Measurements from ENCODE around the gene CDR2. TPM values are rescaled to one million over a fixed set of nuclear protein-coding genes. Genes with fewer than 3 reads are reported as not detected.

Gene CDR2
- total and polyA plus RNA-seq, 8 donors, result 7.9 to 15.5 (median 9.1) TPM

DNA sequence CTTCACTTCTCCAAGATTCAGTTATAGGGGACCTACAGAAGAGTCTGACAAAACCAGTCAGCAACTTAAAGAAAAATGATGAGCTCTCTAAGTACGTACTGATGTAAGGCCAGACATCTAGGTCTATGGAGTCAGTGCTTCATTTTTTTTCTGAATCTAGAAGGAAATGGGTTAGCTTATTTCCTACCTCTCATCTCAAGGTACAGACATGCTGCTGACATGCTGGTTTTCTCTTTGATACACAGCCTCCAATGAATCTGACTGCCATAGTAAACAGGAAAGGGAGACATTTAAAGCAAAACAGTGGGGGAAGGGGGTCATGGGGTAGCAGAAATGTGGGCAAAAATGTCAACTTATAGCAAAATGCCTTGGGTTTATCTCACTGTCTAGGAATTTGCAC lies 16.4 kb downstream of the CDR2 start:
- intact Hi-C loops (cut with DNase I), result no loop called here
- Histone ChIP-seq H3K9me3 (no peaks in the 10 kb centered on the region), H3K27ac (no peak overlapping the region), H3K27me3 (no peaks in the 10 kb centered on the region), H3K4me3 (no peak overlapping the region), H3K4me1 (peaks cover 0 to 14% (median 4%) of the 10 kb centered on the region in 3 donors), H3K36me3 (peaks cover 0 to 7% (median 0%) of the 10 kb centered on the region in 3 donors)
- TF ChIP-seq CTCF (IDR thresholded peaks at IDR 0.05), result no peak
- 92 to 93% methylated on average over 1 of the region's 1 CpG for WGBS, 2 donors
- ATAC-seq (no peak), FAIRE-seq (no peak), DNase-seq (no peak)

GRCh38 chr16:22357635-22357971 lies 16.8 kb downstream of the CDR2 start:
- no peaks in the 10 kb centered on the region for H3K27me3 ChIP-seq
- FAIRE-seq (no peak), DNase-seq (no peak), ATAC-seq (no peak)
- H3K4me1 ChIP-seq, result peaks cover 0 to 15% (median 4%) of the 10 kb centered on the region in 3 donors
- WGBS, 2 donors, result 86 to 90% methylated on average over 1 of the region's 1 CpG
- intact Hi-C loops (cut with DNase I), result no loop called here
- no peak overlapping the region for H3K27ac ChIP-seq
- peaks cover 0 to 4% (median 0%) of the 10 kb centered on the region in 3 donors for H3K36me3 ChIP-seq
- H3K9me3 ChIP-seq, result no peaks in the 10 kb centered on the region
- H3K4me3 ChIP-seq, result no peak overlapping the region
- no peak for TF ChIP-seq CTCF (IDR thresholded peaks at IDR 0.05)

- Histone ChIP-seq H3K4me1 (peaks cover 0 to 15% (median 4%) of the 10 kb centered on the region in 3 donors), H3K27ac (no peak overlapping the region), H3K9me3 (no peaks in the 10 kb centered on the region), H3K36me3 (no peaks in the 10 kb centered on the region), H3K27me3 (no peaks in the 10 kb centered on the region), H3K4me3 (no peak overlapping the region)
- FAIRE-seq, result no peak
- intact Hi-C loops (cut with DNase I), result no loop called here
- DNase-seq, result no peak
- 97% methylated on average over 7 of the region's 7 CpGs for WGBS, 2 donors
- ATAC-seq, result no peak
- TF ChIP-seq CTCF (IDR thresholded peaks at IDR 0.05), result no peak
Measured at GRCh38 chr16:22356930-22357634, 17.3 kb downstream of the CDR2 start.

DNA sequence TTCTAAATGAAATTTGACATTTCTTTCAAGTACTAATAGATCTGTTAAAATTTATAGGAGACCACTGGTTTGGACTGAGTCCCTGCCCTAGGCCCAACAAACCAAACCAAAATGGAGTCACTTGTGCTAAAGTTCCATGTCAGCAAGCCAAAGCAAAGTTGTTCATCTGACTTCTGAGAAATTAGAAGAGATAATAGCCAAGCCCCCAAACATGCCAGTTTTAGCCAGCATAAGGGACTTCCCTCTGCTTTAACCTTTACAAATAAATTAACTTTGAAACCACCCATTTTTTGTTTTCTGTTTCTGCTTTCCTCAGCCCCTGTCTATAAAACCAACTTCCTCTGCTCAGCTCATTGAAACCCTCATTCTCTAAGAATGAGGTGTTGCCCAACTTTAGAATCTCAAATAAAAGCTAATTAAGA lies 18.9 kb downstream of the CDR2 start:
- no peak overlapping the region for H3K4me3 ChIP-seq
- no peak for FAIRE-seq
- no peaks in the 10 kb centered on the region for H3K36me3 ChIP-seq
- no peak for ATAC-seq
- DNase-seq, result no peak
- H3K9me3 ChIP-seq, result no peaks in the 10 kb centered on the region
- intact Hi-C loops (cut with DNase I), result no loop called here
- H3K27ac ChIP-seq, result no peak overlapping the region
- TF ChIP-seq CTCF (IDR thresholded peaks at IDR 0.05), result no peak
- H3K4me1 ChIP-seq, result peaks cover 0 to 15% (median 4%) of the 10 kb centered on the region in 3 donors
- no peaks in the 10 kb centered on the region for H3K27me3 ChIP-seq

GRCh38 chr16:22353933-22354541 lies 20.4 kb downstream of the CDR2 start:
- FAIRE-seq (no peak), ATAC-seq (peak; percentile 31 to 76 (median 58)), DNase-seq (no peak)
- no peak overlapping the region for H3K4me3 ChIP-seq
- no peaks in the 10 kb centered on the region for H3K9me3 ChIP-seq
- peaks cover 0 to 15% (median 4%) of the 10 kb centered on the region in 3 donors for H3K4me1 ChIP-seq
- intact Hi-C loops (cut with DNase I), result no loop called here
- WGBS, 2 donors, result 35 to 43% methylated on average over 5 of the region's 5 CpGs
- H3K36me3 ChIP-seq, result peaks cover 0 to 6% (median 0%) of the 10 kb centered on the region in 3 donors
- peak overlapping the region in 2 of 4 donors; percentile 30 to 57 for H3K27ac ChIP-seq
- no peak for TF ChIP-seq CTCF (IDR thresholded peaks at IDR 0.05)
- H3K27me3 ChIP-seq, result no peaks in the 10 kb centered on the region
